K562 (cell line): ENCODE results near the gene ATXN10.

ENCODE experiments used
- FOXA1 ChIP-seq: fragments of 450-650 bp; IDR thresholded peaks from 2 replicates; pipeline ENCODE4 v1.6.1; 2016; ENCODE audit warnings: mild to moderate bottlenecking, borderline replicate concordance
- MEF2A ChIP-seq: IDR thresholded peaks from 2 replicates; pipeline ENCODE4 v1.6.1; 2011; ENCODE audit warnings: low read depth, mild to moderate bottlenecking, low read length, moderate library complexity; ENCODE audit not compliant: control insufficient read depth

GRCh38 chr22:45793161-45793560 lies 121.5 kb downstream of the ATXN10 start:
- TF ChIP-seq FOXA1: no peak
- TF ChIP-seq MEF2A: no peak
